RWPE2 (cell line): ENCODE data around the gene RFTN1.

ENCODE experiments used
- ATAC-seq: fragments of 200-7000 bp; cut with Tn5 transposase; 3 replicates; pipeline ENCODE4 v1.9.1; 2021; ENCODE audit warnings: low read depth
- DNase-seq: peaks from one replicate; pipeline ENCODE4 v3.0.0-alpha.2; 2020; ENCODE audit warnings: low spot score
- H3K27ac ChIP-seq: fragments of 450-650 bp; 2 replicates; pipeline ENCODE4 v1.5.1; 2017; ENCODE audit warnings: mild to moderate bottlenecking; ENCODE audit not compliant: poor library complexity, severe bottlenecking
- H3K27me3 ChIP-seq: fragments of 250-450 bp; sonication (Bioruptor Pico); 2 replicates; pipeline ENCODE4 v1.5.1; 2021; ENCODE audit warnings: mild to moderate bottlenecking, moderate library complexity; ENCODE audit not compliant: insufficient read depth, poor library complexity, severe bottlenecking
- H3K36me3 ChIP-seq: fragments of 250-450 bp; sonication (Bioruptor Pico); 2 replicates; pipeline ENCODE4 v1.5.1; 2020; ENCODE audit warnings: low read depth, mild to moderate bottlenecking, moderate library complexity
- H3K4me1 ChIP-seq: fragments of 250-450 bp; sonication (Bioruptor Pico); 2 replicates; pipeline ENCODE4 v1.5.1; 2021; ENCODE audit warnings: mild to moderate bottlenecking, moderate library complexity; ENCODE audit not compliant: insufficient read depth, poor library complexity, severe bottlenecking
- H3K4me3 ChIP-seq: fragments of 250-450 bp; sonication (Bioruptor Pico); 2 replicates; pipeline ENCODE4 v1.5.1; 2021; ENCODE audit warnings: mild to moderate bottlenecking, moderate library complexity; ENCODE audit not compliant: severe bottlenecking
- H3K9me3 ChIP-seq: fragments of 250-450 bp; sonication (Bioruptor Pico); 2 replicates; pipeline ENCODE4 v1.5.1; 2021; ENCODE audit warnings: mild to moderate bottlenecking, moderate library complexity; ENCODE audit not compliant: severe bottlenecking
- TF ChIP-seq, protein P1 (sequence below): fragments of 450-650 bp; IDR thresholded peaks from one replicate; pipeline ENCODE4 v1.5.1; 2017; ENCODE audit warnings: mild to moderate bottlenecking, moderate library complexity; ENCODE audit not compliant: poor library complexity, severe bottlenecking

Gene RFTN1

DNA sequence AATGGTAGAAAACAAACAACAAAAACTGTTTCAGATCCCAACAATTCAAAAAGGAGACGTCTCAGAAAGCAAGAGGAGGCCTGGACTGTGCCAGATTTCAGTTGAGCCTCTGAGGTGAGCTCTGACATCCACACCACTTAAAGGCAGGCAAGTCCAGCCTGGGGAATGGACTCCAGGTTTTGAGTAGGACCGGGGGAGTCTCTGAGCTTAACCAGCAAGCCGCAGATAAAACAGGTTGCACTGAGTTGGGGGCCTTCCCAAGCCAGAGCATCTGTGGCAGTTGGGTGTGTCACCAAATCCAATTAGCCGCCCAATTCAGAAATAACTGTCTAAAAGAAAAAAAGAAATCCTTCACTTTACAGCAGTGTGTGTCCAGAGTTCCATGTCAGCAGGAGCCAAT, 193.8 kb downstream of the RFTN1 start:
- no peaks in the 10 kb centered on the region for H3K4me1 ChIP-seq
- H3K27me3 ChIP-seq, result no peaks in the 10 kb centered on the region
- H3K9me3 ChIP-seq, result no peaks in the 10 kb centered on the region
- ATAC-seq (no peak), DNase-seq (no peak)
- no peak overlapping the region for H3K4me3 ChIP-seq
- H3K36me3 ChIP-seq, result peaks cover 17% of the 10 kb centered on the region
- TF ChIP-seq, protein P1, sequence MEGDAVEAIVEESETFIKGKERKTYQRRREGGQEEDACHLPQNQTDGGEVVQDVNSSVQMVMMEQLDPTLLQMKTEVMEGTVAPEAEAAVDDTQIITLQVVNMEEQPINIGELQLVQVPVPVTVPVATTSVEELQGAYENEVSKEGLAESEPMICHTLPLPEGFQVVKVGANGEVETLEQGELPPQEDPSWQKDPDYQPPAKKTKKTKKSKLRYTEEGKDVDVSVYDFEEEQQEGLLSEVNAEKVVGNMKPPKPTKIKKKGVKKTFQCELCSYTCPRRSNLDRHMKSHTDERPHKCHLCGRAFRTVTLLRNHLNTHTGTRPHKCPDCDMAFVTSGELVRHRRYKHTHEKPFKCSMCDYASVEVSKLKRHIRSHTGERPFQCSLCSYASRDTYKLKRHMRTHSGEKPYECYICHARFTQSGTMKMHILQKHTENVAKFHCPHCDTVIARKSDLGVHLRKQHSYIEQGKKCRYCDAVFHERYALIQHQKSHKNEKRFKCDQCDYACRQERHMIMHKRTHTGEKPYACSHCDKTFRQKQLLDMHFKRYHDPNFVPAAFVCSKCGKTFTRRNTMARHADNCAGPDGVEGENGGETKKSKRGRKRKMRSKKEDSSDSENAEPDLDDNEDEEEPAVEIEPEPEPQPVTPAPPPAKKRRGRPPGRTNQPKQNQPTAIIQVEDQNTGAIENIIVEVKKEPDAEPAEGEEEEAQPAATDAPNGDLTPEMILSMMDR, result no peak
- H3K27ac ChIP-seq, result no peak overlapping the region

DNA sequence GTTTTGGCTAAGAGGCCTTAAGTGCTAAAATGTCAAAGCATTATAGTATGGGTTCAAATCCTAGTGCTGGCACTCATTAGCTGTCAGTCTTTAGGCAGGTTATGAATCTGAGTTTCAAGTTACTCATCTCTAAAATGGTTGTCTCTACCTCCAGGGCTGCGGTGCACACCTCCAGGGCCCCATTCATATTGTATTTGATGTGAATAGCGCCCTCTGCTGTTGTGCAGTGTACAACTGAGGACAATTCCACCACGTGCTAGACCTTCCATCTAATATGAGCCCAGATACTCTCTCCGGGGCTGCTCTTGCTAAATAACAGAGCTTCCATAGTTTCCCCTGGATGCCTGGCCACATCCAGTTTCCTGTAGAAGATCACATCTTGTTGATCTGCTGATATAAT, 194.2 kb downstream of the RFTN1 start:
- DNase-seq (no peak), ATAC-seq (no peak)
- H3K27ac ChIP-seq, result no peak overlapping the region
- H3K4me1 ChIP-seq, result no peaks in the 10 kb centered on the region
- TF ChIP-seq, protein P1, result no peak
- no peak overlapping the region for H3K4me3 ChIP-seq
- no peaks in the 10 kb centered on the region for H3K9me3 ChIP-seq
- peaks cover 17% of the 10 kb centered on the region for H3K36me3 ChIP-seq
- H3K27me3 ChIP-seq, result no peaks in the 10 kb centered on the region

DNA sequence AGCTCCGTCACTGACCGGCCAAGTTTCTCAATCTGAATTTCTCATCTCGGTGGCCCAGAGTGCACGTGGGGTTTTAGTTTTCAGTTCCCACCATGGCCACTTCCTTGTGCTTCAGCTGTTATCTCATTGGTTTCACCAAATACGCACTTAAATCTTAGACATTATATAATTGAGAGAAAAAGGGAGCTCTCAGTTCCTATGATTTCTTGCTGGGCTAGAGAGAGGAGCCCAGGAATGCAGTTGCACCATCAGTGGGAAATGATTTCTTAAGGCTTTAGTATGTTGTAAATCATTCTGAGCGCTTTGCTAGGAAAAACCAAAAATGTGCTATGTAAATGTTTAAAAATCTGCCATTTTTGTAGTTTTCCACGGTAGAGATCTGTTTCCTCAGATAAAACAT, 195.3 kb downstream of the RFTN1 start:
- TF ChIP-seq, protein P1, result no peak
- peaks cover 17% of the 10 kb centered on the region for H3K36me3 ChIP-seq
- H3K9me3 ChIP-seq, result no peaks in the 10 kb centered on the region
- H3K27me3 ChIP-seq, result no peaks in the 10 kb centered on the region
- DNase-seq (no peak), ATAC-seq (no peak)
- H3K27ac ChIP-seq, result no peak overlapping the region
- H3K4me3 ChIP-seq, result no peak overlapping the region
- H3K4me1 ChIP-seq, result no peaks in the 10 kb centered on the region

DNA sequence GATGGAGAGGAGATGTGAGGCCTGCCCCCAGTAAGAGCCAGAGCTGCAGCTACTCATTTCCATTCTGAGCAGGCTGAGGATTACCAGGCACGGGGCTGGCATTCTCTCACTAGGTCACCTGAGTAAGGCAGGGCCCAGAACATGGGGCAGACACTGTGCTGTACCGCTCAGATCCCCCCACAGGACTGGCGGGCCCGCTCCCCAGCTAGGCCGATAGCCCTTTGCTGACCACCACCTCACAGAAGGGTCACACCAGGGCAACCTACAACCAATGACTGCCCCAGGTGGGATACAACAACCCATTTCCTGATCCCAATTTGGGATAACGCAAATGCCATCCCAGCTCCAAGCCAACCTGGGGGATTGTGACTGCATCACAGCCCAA, 195.9 kb downstream of the RFTN1 start:
- ATAC-seq (no peak), DNase-seq (no peak)
- Histone ChIP-seq H3K27ac (no peak overlapping the region), H3K4me3 (no peak overlapping the region), H3K4me1 (no peaks in the 10 kb centered on the region), H3K36me3 (peaks cover 17% of the 10 kb centered on the region), H3K27me3 (no peaks in the 10 kb centered on the region), H3K9me3 (no peaks in the 10 kb centered on the region)
- TF ChIP-seq, protein P1, result no peak

DNA sequence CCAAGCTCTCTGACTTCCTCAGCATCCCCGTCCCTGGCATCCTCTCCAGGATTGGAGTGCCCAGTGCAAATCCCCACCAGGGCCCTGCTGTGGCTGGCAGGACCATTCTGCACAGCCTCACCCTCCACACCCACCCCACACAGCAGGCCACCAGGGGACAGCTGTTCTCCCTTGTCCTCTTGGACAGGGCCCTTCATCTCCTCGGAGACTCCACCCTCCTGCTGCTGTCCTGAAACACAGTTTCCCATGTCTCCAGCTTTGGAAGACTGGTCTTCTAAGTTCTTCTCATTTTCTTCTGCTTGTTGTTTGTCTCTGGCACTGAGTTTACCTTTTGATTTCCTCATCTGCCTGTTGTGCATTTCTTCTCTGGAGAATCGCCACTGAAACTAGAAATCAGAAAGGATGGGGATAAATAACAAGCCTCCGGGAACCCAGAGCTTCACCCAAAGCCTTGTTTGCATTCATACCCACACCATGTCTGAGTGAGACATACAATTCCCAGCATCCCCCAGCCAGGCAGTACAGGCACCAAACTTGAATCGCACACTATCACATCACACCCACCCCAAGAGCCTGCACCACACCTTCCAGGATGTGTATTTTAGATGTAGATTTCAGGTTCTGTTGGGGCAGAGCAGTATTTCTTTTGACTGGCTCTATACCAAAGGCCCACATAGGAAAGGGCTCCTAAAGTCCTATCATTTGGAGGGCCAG, 196.5 kb downstream of the RFTN1 start:
- Histone ChIP-seq H3K4me1 (no peaks in the 10 kb centered on the region), H3K27ac (no peak overlapping the region), H3K4me3 (no peak overlapping the region), H3K9me3 (no peaks in the 10 kb centered on the region), H3K36me3 (peaks cover 17% of the 10 kb centered on the region), H3K27me3 (no peaks in the 10 kb centered on the region)
- no peak for DNase-seq
- TF ChIP-seq, protein P1, result no peak
- ATAC-seq, result no peak
